NCI-H2081 (cell line): ENCODE results near the gene PAGR1.
"Not testable (repeated sequence)": the region's sequence is repeated elsewhere in the genome, so short reads cannot be mapped to it uniquely, and the experiment has no call there.

Source experiments
- DNase-seq, 2 experiments: peaks; one replicate each; lab custom pipeline; 2025; lab: John Stamatoyannopoulos, UW

Gene PAGR1

DNA sequence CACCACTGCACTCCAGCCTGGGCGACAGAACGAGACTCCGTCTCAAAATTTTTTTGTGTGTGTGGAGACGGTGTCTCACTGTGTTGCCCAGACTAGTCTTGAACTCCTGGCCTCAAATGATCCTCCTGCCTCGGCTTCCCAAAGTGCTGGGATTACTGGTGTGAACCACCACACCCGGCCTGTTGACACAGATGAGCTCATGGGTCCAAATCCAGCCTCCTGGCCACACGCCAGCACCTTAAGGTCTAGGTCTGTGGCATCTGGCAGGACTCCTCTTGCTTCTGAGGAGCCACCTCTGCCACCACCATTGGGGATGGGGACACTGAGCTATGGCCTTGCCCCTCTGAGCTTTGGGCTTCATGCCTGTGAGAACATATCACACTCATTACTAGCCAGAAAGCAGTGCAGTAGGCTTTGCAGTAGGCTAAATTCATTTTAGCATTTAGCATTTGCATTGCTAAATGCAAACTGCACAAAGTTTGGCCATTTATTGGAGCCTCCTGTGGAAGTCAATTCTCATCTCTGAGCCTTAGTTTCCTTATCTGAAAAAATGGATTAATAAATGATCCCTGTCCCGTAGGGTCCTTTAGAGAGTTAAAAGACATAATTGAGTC is 52.6 kb downstream of the PAGR1 start:
- DNase-seq, result no peak

DNA sequence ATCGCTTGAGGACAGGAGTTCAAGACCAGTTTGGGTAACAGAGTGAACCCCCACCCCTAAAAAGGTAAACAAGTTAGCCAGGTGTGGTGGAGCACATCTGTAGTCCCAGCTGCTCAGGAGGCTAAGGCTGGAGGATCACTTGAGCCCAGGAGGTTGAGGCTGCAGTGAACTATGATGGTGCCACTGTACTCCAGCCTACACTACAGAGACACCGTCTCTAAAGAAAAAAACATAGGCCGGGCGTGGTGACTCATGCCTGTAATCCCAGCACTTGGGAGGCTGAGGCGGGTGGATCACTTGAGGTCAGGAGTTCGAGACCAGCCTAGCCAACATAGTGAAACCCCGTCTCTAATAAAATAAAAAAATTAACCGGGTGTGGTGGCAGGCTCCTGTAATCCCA is 53.1 kb downstream of the PAGR1 start:
- not testable (repeated sequence) for DNase-seq
